GM21367 (cell line): Measurements from ENCODE around the gene MIX23.

ENCODE experiments used
- ATAC-seq: cut with Tn5 transposase; IDR thresholded peaks from one replicate; pipeline ENCODE4 v1.9.1; 2021; ENCODE audit not compliant: unreplicated experiment

The MIX23 gene

DNA sequence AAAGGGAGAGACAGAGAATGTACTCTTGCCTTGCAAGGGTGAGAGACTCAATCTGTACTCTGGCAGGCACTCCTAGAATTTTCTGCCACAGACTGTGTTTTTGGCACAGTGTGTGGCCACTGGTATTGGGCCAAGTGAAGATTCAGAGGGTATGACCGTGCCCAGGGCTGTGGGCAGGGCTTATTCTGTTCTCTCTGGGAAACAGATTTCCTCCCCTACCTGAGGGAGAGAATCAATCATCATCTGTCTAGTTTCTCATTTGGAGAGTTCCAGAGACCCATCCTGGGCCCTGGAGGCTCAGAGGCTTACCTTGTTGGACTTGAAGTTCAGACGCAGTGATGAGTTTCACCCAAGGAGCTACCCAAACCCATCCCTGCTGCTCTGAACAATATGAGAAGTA lies 29.8 kb downstream of the MIX23 start:
- ATAC-seq, result no peak

DNA sequence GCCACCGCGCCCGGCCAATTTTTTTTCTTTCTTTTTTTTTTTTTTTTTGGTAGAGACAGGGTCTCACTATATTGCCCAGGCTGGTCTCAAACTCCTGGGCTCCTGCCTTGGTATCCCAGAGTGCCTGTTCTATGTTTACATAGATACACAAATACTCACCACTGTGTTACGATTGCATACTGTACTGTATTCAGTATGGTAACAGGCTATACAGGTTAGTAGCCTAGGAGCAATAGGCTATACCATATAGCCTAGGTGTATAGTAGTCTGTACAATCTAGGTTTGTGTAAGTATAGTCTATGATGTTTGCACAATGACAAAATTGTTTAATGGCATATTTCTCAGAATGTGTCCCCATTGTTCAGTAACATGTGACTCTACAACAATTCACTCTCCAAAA lies 31.4 kb downstream of the MIX23 start:
- no peak for ATAC-seq

- ATAC-seq, result no peak
Measured at GRCh38 chr3:122350814-122351418, 32.1 kb downstream of the MIX23 start.

DNA sequence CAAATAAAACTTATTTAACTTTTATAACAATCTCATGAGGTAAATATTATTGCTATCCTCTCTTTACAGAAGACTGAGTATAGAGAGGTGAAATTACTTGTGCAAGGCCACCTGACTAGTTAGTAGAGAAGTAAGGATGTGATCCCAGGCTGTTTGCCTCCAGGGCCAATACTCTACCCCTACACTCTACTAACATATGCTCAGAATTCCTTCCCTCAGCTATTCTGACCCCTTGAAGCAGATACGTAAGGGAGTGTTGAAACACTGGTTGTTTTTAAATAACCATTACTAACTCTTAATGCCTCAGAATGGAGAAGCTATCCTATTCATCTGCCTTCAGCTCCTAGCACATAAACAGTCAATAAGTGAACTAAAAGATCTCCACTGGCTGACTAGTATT lies 33.9 kb downstream of the MIX23 start:
- ATAC-seq, result no peak

DNA sequence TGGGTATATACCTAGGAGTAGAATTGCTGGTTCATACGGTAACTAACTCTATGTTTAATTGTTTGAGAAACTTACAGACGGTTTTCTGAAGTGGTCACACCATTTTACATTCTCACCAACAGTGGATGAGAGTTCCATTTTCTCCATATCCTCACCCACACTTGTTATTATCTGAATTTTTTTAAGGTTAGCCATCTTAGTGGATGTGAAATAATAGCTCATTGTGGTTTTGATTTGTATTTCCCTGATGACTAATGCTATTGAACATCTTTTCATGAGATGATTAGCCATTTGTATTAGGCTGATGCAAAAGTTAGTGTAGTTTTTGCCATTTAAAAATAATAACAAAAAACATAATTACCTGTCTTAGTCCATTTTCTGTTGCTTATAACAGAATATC lies 39.4 kb downstream of the MIX23 start:
- ATAC-seq, result no peak

GRCh38 chr3:122342803-122343202 lies 40.2 kb downstream of the MIX23 start:
- no peak for ATAC-seq

DNA sequence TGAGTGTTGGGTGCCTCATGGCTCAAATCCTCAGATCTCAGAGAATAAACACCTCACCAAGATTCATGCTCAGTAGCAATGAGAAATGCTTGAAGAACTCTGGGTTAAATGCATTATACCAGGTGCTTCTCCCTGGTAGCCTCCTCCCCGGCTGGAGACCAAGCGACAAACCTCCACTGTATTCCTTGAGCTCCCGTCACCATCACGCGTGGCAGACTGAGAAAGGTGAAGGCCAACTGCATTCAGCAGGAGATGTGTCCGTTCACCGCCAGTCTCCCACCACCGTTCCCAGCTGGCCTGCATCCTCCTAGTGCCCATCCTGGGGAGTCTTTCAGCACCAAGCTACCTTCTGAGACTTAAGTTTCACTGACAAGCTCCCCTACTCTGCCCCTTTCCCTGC lies 50.5 kb downstream of the MIX23 start:
- ATAC-seq, result no peak

GRCh38 chr3:122331886-122332285 lies 51.1 kb downstream of the MIX23 start:
- no peak for ATAC-seq

DNA sequence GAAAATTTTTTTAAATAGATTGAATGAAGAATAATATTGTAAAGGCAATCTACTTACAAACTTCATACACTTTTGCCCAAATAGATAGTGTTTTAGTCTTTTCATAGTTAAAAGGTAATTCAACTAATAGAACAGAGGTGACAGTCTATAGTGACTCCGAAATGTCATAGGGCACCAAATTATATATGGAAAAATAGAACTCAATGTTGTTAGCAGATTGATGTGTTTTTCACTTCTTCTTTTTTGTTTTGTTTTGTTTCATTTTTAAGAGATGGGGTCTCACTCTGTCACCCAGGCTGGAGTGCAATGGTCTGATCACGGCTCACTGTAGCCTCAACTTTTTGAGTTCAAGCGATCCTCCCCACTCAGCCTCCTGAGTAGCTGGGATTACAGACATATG lies 57.3 kb downstream of the MIX23 start:
- ATAC-seq, result no peak

DNA sequence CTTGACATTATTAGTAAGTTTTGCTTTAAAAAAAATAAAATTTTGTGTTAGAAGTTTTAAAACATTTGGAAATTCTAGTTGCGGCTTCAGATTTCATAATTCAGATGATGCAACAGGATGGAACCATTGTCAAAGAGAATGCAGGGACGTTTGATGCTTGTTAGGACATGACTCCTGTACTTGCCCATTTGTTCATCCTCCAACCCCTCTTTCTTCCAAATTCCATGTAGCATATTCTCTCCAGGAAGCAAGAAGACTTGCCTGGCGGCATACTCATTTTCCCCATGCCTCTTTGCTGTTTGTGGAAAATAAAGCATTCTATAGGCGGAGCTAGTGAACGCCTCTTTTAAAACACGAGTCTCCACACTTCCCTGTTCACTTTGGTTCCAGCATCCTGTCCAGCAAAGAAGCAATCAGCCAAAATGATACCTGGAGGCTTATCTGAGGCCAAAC lies 58.1 kb downstream of the MIX23 start, which contains the start of gene CSTA:
Gene CSTA, plus strand, starts transcription at position 378 of the 453 bp plus-strand sequence. Its CDS starts 45 bp downstream, at position 423.
- ATAC-seq, result no peak

GRCh38 chr3:122322095-122323075 lies 60.6 kb downstream of the MIX23 start:
- ATAC-seq, result no peak

- no peak for ATAC-seq
Measured at GRCh38 chr3:122318620-122319019, 64.4 kb downstream of the MIX23 start.

GRCh38 chr3:122316368-122316767 lies 66.7 kb downstream of the MIX23 start:
- ATAC-seq, result no peak

GRCh38 chr3:122315619-122316018 lies 67.4 kb downstream of the MIX23 start:
- no peak for ATAC-seq

- no peak for ATAC-seq
Measured at GRCh38 chr3:122314228-122314876, 68.7 kb downstream of the MIX23 start.

DNA sequence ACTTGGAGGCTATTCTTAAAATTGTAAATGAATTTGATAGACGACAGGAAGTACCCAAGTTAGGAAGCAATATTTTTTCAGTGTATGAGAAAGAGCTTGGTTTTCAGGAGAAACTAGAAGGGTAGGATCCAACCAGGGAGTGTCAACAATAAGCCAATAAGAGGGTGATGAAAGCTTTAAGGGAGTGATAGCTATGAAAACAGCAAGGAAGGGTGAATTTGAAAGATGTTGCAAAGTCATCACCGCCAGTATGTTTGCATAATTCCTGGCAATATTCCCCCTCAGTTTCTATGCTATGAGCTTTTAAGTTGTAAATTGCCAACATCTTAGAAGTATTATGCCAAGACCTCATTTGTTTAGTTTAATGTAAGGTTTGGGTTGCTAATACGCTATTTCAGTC lies 69.8 kb downstream of the MIX23 start:
- no peak for ATAC-seq

DNA sequence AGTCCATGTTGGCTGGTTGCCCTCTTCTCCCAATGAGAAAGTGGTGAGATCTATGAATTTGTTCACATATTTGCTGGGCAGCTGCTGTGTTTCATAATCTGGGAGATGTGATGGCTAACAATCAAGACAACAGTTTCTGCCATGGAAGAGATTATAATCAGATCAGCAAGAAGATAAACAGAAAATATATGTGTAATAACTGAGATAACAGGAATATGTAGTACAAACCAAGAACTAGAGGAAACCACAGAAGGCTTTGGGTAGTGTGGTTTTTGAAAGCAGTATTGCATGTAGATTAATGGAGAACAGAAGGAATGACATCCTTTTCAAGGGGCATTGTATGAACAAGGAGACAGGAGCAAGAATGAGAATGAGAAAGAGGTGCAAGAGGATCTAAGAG lies 70.2 kb downstream of the MIX23 start:
- no peak for ATAC-seq

GRCh38 chr3:122310361-122310760 lies 72.7 kb downstream of the MIX23 start:
- ATAC-seq, result no peak
